ENCODE results near the gene PAN2. TPM values are rescaled to one million over a fixed set of nuclear protein-coding genes. Genes with fewer than 3 reads are reported as not detected.

PAN2 gene
- total and polyA plus RNA-seq, 10 of the 15 experiments (the other 5 are each of a cell fraction or from before 2014, with no cell fraction given), result 14.4 to 61.8 (median 34.9) TPM

GRCh38 chr12:56299853-56300643 is 33.8 kb downstream of the PAN2 start, which contains the start of gene CS (continued):
- TF ChIP-seq REST (IDR thresholded peaks at IDR 0.05; ENCODE audit: low read depth, low read length) (no peak), TBL1XR1 (IDR thresholded peaks at IDR 0.05; ENCODE audit: low read depth, low read length) (no peak), FOXM1 (IDR thresholded peaks at IDR 0.05; ENCODE audit: low read depth, low read length) (no peak), PAX8 (IDR thresholded peaks at IDR 0.05) (no peak), NBN (IDR thresholded peaks at IDR 0.05) (no peak; the same call in 1 of the 2 replicates), RBBP5 (conservative IDR thresholded peaks at IDR 0.05) (no peak), TCF12 (IDR thresholded peaks at IDR 0.05; ENCODE audit: low read depth, low read length) (0 out of 2 replicates have a peak, but pooled peaks have one; percentile 9), HDGF (IDR thresholded peaks at IDR 0.05) (peak; percentile 41; the same call in 1 of the 2 replicates), ZZZ3 (IDR thresholded peaks at IDR 0.05; ENCODE audit: control insufficient read depth, insufficient read length, low read depth) (no peak), SREBF1 (IDR thresholded peaks at IDR 0.05; ENCODE audit: low read length) (no peak; the same call in 1 of the 2 replicates), NR2C2 (IDR thresholded peaks at IDR 0.05; ENCODE audit: borderline replicate concordance, control insufficient read depth, insufficient read length, low read depth) (no peak), PRDM15 (CRISPR knock-in tag; IDR thresholded peaks at IDR 0.05) (no peak), HSF1 (IDR thresholded peaks at IDR 0.05; ENCODE audit: low read depth, low read length) (no peak), MYC (IDR thresholded peaks at IDR 0.05; ENCODE audit: insufficient read depth, insufficient read length, insufficient replicate concordance, low read length, severe bottlenecking) (no peak), ZNF274 (IDR thresholded peaks at IDR 0.05; ENCODE audit: insufficient read depth, insufficient read length) (no peak), PBX3 (IDR thresholded peaks at IDR 0.05; ENCODE audit: insufficient replicate concordance, low read depth, low read length) (peak; percentile 80), TAF1 (IDR thresholded peaks at IDR 0.05; ENCODE audit: borderline replicate concordance, low read depth, low read length) (peak; percentile 77), ZSCAN29 (IDR thresholded peaks at IDR 0.05) (no peak), TARDBP (IDR thresholded peaks at IDR 0.05; ENCODE audit: borderline replicate concordance) (no peak; the same call in 1 of the 2 replicates)
